HG03565 (cell line): ENCODE data around the gene COL9A3.

Experiments used
- ATAC-seq: cut with Tn5 transposase; IDR thresholded peaks from one replicate; pipeline ENCODE4 v1.9.1; 2021; ENCODE audit warnings: mild to moderate bottlenecking, moderate library complexity; ENCODE audit not compliant: unreplicated experiment

The COL9A3 gene

DNA sequence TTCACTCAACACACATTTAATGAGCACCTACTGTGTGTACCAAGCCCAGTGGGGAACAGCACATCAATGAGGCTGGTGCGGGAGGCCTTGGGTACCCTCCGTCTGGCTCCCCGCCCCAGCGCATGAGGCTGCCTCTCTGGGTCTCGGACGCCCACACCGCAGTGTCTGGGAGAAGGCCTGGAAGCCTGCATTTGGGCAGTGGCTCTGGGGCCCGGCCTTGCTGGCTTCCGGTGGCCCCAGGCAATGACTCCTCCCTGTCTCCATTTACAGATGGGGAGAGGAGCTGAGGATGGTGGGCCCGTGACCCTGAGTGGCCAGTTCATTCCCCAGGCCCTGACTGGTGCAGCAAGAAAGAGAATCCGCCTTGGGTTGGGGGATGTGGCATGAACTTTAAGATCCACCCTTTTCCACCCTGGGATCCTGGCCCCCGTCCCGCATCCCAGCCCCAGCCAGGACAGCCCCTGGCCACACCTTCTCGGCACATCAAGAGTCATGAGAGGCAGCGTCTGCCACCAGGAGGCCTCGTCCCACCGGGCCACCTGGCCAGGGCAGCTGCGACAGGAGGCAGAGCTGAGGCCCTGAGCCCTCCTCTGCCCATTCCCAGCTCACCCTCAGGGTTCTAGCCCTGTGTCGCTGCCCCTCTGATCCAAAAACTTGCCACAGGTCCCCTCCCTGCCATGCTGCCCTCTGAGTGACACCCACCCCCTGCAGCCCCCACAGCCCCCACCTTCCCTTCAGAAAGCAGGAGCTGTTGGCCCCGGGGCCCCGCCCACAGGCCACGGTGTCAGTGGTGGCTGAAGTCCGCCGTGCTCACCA lies 38.0 kb upstream of the COL9A3 start:
- ATAC-seq: no peak

- no peak for ATAC-seq
These were observed 37.5 kb upstream of the COL9A3 start for GRCh38 chr20:62779417-62779685.

DNA sequence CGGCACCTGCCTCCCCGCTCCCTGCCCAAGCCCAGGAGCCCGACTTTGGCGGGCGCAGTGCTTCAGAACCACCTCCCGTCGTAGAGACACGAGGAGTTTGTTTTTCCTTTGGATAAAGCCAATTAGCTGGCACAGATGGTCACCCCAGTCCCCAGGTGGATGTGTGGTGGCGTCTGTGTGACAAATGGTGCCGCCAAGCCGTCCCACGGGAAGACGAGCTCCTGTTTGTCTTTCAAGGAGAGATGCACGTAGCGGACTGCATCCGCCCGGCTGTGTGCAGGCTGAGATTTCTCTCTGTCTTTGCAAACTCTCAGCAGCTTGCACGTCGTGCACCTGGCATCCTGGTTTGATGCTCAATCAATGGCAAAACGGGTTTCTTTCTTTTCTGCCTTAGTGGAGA lies 36.6 kb upstream of the COL9A3 start:
- ATAC-seq: no peak

DNA sequence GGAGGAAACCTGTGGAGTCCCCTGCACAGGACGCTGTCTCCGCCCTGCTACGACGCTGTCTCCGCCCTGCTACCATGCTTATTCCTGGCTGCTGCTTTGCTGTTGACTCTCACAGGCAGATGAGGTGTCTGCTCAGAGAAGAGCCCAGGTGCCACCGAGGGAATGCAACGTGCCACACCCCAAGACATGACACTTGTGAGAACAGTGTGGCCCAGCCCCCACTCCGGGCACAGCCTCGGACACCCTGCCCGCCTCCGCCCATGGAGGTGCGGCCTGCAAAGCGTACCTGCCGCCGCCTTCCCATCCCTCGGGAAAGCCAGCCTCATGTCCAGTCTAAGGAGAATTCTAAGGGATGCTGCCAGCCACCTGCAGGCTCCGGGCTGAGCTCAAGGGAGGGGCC lies 36.2 kb upstream of the COL9A3 start:
- ATAC-seq: no peak

- ATAC-seq: no peak
These were observed 34.5 kb upstream of the COL9A3 start for GRCh38 chr20:62782149-62782892.

- ATAC-seq: no peak
These were observed 34.0 kb upstream of the COL9A3 start for GRCh38 chr20:62782893-62783278.

- ATAC-seq: no peak
These were observed 32.4 kb upstream of the COL9A3 start for GRCh38 chr20:62784497-62784896.

DNA sequence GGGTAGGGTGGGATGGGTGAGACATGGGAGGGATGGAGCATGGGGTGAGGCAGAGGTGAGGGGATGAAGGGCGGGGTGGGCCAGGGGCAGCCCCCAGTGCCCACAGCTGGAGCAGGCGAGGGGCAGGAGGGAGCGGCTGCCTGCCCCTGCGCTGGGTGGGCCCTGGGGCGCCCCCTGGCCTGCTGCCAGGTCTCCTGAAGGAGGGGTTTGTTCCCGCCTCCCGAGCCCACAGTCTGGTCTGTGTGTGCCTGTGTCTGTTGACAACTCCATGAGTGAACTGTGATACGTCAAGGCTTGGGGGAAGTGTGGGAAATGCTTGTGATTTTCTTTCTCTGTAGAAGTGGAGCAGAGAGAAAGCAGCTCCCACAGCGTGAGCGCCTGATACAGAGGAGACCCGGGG lies 31.5 kb upstream of the COL9A3 start:
- ATAC-seq: no peak

DNA sequence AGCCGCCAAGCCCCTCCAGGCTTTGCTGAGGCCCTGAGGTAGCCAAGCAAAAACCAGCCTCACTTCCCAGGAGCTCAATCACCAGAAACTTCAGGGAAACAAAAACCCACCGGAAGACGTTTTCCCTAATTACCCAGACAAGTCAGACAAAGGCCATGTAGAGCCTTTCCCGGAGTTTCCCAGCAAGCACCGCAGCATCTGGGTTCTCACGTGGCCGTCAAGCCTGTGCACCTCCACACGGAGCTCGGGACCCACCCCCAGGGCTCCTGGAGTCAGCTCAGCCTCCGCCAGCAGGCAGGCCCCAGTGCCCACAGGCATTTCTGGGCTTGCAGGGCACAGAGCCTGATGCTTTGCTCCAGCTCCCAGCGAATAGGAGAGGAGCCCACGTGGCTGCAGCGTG lies 30.7 kb upstream of the COL9A3 start:
- no peak for ATAC-seq

- no peak for ATAC-seq
These were observed 29.5 kb upstream of the COL9A3 start for GRCh38 chr20:62787321-62787720.

GRCh38 chr20:62787866-62788265 lies 29.0 kb upstream of the COL9A3 start:
- ATAC-seq: no peak

DNA sequence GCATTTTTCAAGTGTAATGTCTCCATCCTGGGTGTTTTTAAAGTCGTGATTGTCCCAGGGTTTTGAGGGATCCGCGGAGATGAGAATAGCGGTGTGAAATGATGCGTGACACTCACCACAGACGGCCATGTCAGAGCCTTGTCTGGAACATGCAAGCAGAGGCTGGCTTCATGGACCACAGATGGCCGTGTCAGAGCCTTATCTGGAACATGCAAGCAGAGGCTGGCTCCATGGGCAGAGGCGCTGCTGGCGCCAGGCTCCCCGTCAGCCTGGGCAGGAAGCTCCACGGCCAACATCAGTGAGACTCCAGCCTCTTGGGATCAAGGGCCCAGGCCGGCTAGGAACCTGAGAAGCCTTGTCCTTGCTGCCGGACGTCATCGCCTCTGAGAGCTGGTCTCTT lies 28.2 kb upstream of the COL9A3 start:
- ATAC-seq: no peak

GRCh38 chr20:62790075-62790474 lies 26.8 kb upstream of the COL9A3 start:
- no peak for ATAC-seq

DNA sequence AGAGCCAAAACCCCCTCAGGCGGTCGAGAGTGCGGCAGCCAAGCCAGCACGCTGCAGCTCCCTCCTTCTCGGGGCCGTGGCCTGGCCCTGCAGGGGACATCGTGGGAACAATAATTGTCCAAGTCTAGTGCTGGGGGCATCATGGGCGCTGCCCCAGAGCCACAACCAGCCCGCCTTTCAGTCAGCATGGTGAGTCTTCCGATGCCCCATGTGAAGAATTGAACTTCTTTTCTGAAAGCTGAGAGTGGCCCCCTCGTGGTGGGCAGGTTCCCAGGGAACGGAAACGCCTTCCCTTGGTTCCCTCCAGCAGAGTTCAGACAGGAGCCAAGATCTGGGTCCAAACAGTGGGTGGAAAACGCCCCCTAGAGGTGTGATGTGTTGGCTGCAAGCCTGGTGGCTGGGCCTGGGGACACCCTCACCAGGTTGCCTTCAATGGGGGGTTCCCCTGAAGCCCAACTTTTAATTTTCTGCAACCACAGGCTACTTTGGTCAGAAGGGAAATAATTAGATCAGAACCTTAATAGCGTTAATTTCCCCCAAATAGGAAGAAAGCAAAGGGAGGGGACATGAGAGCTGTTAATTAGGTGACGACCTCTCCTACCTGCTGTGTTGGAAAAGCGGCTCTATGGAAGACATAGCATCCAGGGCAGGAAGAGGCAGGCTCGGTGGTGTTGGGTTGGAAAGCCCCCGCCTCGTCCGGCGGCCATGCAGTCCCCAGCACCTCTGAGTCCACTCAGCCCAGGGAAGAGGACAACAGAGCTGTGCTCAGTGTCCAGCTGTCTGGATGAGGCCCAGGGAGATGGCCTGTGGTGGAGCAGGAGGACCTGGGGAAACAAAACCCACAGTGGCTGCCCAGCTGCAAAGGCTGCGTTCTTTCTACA lies 25.3 kb upstream of the COL9A3 start:
- ATAC-seq: no peak

GRCh38 chr20:62792182-62792939 lies 24.5 kb upstream of the COL9A3 start:
- ATAC-seq: no peak

DNA sequence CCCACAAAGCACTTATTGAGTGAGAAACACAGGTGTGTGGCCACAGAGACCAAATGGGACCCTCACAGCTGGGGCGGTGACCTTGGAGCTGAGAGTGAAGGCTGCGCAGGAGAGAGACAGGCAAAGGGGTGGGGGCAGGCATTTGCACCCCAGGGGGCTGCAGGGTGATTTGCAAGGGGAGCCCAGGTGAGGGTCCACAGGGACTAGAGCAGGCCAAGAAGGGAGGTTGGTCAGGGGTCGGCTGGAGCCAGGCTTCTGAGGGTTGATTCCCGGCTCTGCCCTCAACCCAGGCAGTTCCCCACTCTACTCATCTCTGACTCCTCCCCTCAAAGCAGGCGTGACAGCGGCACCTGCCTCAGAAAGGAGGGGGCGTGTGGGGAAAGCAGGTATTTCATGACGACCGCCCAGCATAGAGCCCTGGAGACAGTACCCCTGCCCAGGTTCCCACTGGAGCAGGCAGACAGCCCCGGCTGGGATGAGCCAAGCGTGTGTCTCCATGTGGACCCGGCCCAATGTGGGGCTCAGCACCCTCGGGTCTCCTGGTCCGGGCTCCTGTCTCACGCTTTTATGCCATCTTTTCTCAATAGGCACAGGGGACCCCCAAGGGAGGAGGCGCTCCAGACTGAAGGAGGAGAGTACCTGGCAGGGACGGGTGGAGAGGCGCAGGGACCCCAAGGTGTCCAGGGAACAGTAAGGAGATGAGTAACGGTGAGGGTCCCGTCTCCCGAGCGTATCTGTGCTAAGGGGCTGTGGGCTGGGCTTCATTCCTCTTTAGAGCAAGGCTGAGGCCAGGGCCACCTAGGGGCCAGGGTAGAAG lies 23.7 kb upstream of the COL9A3 start:
- ATAC-seq: no peak

DNA sequence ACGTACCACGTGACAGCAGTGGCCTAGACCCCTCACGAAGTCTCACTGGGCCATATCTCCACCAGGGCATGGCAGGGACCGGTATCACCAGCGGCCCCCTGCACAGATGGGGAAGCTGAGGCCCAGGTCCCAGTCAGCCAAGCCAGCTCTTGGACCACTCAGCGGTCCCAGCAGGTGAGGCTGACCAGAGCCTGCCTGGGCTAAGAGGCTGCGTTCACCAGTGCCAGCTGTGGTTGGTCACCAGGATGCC lies 23.2 kb upstream of the COL9A3 start:
- ATAC-seq: no peak

GRCh38 chr20:62794007-62794724 lies 22.7 kb upstream of the COL9A3 start:
- peak; percentile 53 for ATAC-seq

DNA sequence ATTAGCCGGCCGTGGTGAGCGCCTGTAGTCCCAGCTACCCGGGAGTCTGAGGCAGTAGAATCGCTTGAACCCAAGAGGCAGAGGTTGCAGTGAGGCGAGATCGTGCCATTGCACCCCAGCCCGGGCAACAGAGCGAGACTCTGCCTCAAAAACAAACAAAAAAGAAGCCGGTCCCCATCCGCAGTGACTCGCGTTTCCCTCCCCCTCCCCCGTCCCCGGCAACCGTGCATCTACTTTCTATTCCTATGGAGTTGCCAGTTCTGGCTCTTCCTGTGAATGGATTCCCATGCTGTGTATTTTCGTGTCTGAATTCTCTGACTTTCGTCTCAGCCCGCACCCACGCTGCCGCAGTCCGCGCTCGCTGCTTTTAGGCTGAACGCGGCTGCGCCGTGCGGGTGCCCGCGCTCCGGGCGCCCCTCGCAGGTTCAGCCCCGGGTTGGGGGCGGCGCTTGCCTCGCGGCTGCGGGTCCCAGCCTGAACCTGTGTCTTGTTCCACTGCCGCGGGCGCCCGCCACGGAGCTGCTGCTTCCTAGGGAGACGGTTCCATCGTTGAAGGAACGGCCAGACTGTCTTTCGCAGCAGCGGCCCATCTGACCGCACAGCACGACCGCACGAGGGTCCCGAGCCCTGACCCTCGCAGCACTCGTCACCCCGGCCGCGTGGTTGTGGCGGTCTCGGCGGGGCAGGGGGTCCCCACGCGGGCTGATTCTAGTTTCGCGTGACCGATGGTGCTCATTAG lies 21.7 kb upstream of the COL9A3 start:
- no peak for ATAC-seq
